LNCAP (cell line): ENCODE measurements around the gene PIGV.

ENCODE experiments used
- CTCF ChIP-seq: fragments of 450-650 bp; IDR thresholded peaks from 2 replicates; pipeline ENCODE4 v1.5.1; 2017; ENCODE audit warnings: mild to moderate bottlenecking

The PIGV gene

GRCh38 chr1:26790551-26790953 is 2.8 kb downstream of the PIGV start:
- TF ChIP-seq CTCF = no peak

- no peak for TF ChIP-seq CTCF
Measured at GRCh38 chr1:26791148-26791547, 3.4 kb downstream of the PIGV start.

GRCh38 chr1:26791626-26792025 is 3.9 kb downstream of the PIGV start:
- no peak for TF ChIP-seq CTCF

GRCh38 chr1:26792924-26793323 is 5.2 kb downstream of the PIGV start:
- no peak for TF ChIP-seq CTCF

- no peak for TF ChIP-seq CTCF
Measured at GRCh38 chr1:26794391-26794790, 6.6 kb downstream of the PIGV start.

GRCh38 chr1:26797627-26798026 is 9.9 kb downstream of the PIGV start:
- no peak for TF ChIP-seq CTCF

- TF ChIP-seq CTCF = no peak
Measured at GRCh38 chr1:26799479-26800142, 11.9 kb downstream of the PIGV start.

- TF ChIP-seq CTCF = peak; percentile 71
Measured at GRCh38 chr1:26810105-26810504, 22.4 kb downstream of the PIGV start.
